K562 (cell line): ENCODE results near the gene RNF114. TPM values are rescaled to one million over a fixed set of nuclear protein-coding genes. Genes with fewer than 3 reads are reported as not detected.

Experiments used
- CTBP1 ChIP-seq: fragments of 450-650 bp; IDR thresholded peaks from 2 replicates; pipeline ENCODE4 v1.6.1; 2016; ENCODE audit warnings: borderline replicate concordance
- ESRRA ChIP-seq: fragments of 450-650 bp; IDR thresholded peaks from 2 replicates; pipeline ENCODE4 v1.6.1; 2014; ENCODE audit warnings: low read depth, mild to moderate bottlenecking, moderate library complexity, borderline replicate concordance
- KDM5B ChIP-seq: fragments of 200-600 bp; sonication (generic); IDR thresholded peaks from 2 replicates; pipeline ENCODE4 v1.6.1; 2012; ENCODE audit warnings: low read depth, mild to moderate bottlenecking, moderate library complexity, low read length, control low read depth, inconsistent platforms; ENCODE audit not compliant: insufficient replicate concordance
- MTA1 ChIP-seq: fragments of 450-650 bp; IDR thresholded peaks from 2 replicates; pipeline ENCODE4 v1.6.1; 2017; ENCODE audit warnings: borderline replicate concordance
- NCOA1 ChIP-seq: fragments of 450-650 bp; IDR thresholded peaks from 2 replicates; pipeline ENCODE4 v1.6.1; 2016; ENCODE audit warnings: low read depth
- NR1H2 ChIP-seq: sonication (generic); formaldehyde crosslinking; IDR thresholded peaks from 2 replicates; pipeline ENCODE4 v1.4.0; 2020; ENCODE audit warnings: mild to moderate bottlenecking, missing genetic modification reagents
- PBX2 ChIP-seq, 2 experiments: IDR thresholded peaks in 1 of 2; conservative IDR thresholded peaks in 1 of 2; 2 replicates each; pipeline ENCODE4 v1.6.1; 2016; ENCODE audit warnings: low read depth in 2 of 2, mild to moderate bottlenecking in 1 of 2, missing compliant biosample characterization in 1 of 2, missing genetic modification characterization in 1 of 2, moderate library complexity in 1 of 2
- PHF20 ChIP-seq: fragments of 450-650 bp; IDR thresholded peaks from 2 replicates; pipeline ENCODE4 v1.6.1; 2018; ENCODE audit not compliant: partially characterized antibody
- RB1 ChIP-seq: fragments of 450-650 bp; IDR thresholded peaks from 2 replicates; pipeline ENCODE4 v1.6.1; 2017; ENCODE audit warnings: low read depth, mild to moderate bottlenecking
- SAP30 ChIP-seq: fragments of 200-600 bp; sonication (generic); IDR thresholded peaks from 2 replicates; pipeline ENCODE4 v1.6.1; 2012; ENCODE audit warnings: borderline replicate concordance, low read depth, mild to moderate bottlenecking, moderate library complexity, low read length, control low read depth, inconsistent platforms; ENCODE audit not compliant: insufficient read depth, poor library complexity, severe bottlenecking
- SIX5 ChIP-seq, 2 experiments: IDR thresholded peaks; 2 replicates each; pipeline ENCODE4 v1.6.1; 2011; ENCODE audit warnings: low read length in 2 of 2, borderline replicate concordance in 1 of 2, low read depth in 1 of 2, mild to moderate bottlenecking in 1 of 2, moderate library complexity in 1 of 2; ENCODE audit not compliant: insufficient read depth in 1 of 2
- SOX6 ChIP-seq: fragments of 450-650 bp; IDR thresholded peaks from 2 replicates; pipeline ENCODE4 v1.6.1; 2014; ENCODE audit warnings: mild to moderate bottlenecking
- SPI1 ChIP-seq: IDR thresholded peaks from 2 replicates; pipeline ENCODE4 v1.6.1; 2011; ENCODE audit warnings: low read depth, low read length, control low read depth, borderline replicate concordance
- ZBTB5 ChIP-seq: fragments of 450-650 bp; IDR thresholded peaks from 2 replicates; pipeline ENCODE4 v1.6.1; 2017; ENCODE audit warnings: antibody characterized with exemption
- ZC3H4 ChIP-seq: sonication (generic); formaldehyde crosslinking; IDR thresholded peaks from 2 replicates; pipeline ENCODE4 v1.9.0; 2021; ENCODE audit warnings: missing genetic modification reagents, borderline replicate concordance
- ZFX ChIP-seq: sonication (generic); formaldehyde crosslinking; IDR thresholded peaks from 2 replicates; pipeline ENCODE4 v1.8.0; 2022; ENCODE audit warnings: mild to moderate bottlenecking, missing genetic modification reagents, moderate library complexity
- ZHX1 ChIP-seq: fragments of 150-350 bp; conservative IDR thresholded peaks from 2 replicates; pipeline ENCODE4 v1.6.1; 2014; ENCODE audit warnings: low read length
- ZNF263 ChIP-seq: sonication (generic); formaldehyde crosslinking; IDR thresholded peaks from 2 replicates; pipeline ENCODE4 v1.8.0; 2022; ENCODE audit warnings: mild to moderate bottlenecking, missing genetic modification reagents, borderline replicate concordance
- polyA plus RNA-seq, 8 experiments: library from polyadenylated mRNA; depleted of rRNA in 4 of 8; stranded (reverse) in 5 of 8; unstranded in 3 of 8; fragments of >200 nt; fragmentation: Nextera tagmentation in 2 of 8; fragmentation: Illumina TruSeq in 1 of 8; extraction: Ambion mirVana in 2 of 8; extraction: Trizol in 1 of 8; gene quantifications; 2 replicates each; pipeline versions ENCODE4 v1.2.1 to v1.2.3, GENCODE V29; 2011 to 2014; ENCODE audit warnings: inconsistent platforms in 1 of 8, missing spikeins in 1 of 8
- total RNA-seq, 7 experiments: library from RNA; depleted of rRNA in 6 of 7; stranded (reverse); fragments of >200 nt in 6 of 7; fragmentation: Illumina TruSeq in 2 of 7; extraction: Trizol in 2 of 7; gene quantifications; 2 replicates each; pipeline versions ENCODE4 v1.2.1 to v1.2.3, GENCODE V29; 2011 to 2021; ENCODE audit warnings: low replicate concordance in 1 of 7

The RNF114 gene
- total and polyA plus RNA-seq, 9 of the 15 experiments (the other 6 are each of a cell fraction or from before 2014, with no cell fraction given), result 38.6 to 111 (median 62.6) TPM

- no peak for TF ChIP-seq ZBTB5
- peak; percentile 88 for TF ChIP-seq PHF20
- TF ChIP-seq ZC3H4 (CRISPR knock-in tag), result peak; percentile 75; the same call in 1 of the 2 replicates
- TF ChIP-seq SIX5 (IDR thresholded peaks at IDR 0.05; ENCODE audit: borderline replicate concordance in 1 of 2, insufficient read depth in 1 of 2, low read depth in 1 of 2, low read length in 2 of 2), result 0 out of 4 replicates have a peak, but pooled peaks of 1 of the 2 experiments have one; percentile 10
- TF ChIP-seq ESRRA, result peak; percentile 68; the same call in 1 of the 2 replicates
- TF ChIP-seq NCOA1, result 0 out of 2 replicates have a peak, but pooled peaks have one; percentile 13
- peak; percentile 50 for TF ChIP-seq ZNF263 (CRISPR knock-in tag)
- TF ChIP-seq MTA1, result 0 out of 2 replicates have a peak, but pooled peaks have one; percentile 37
- TF ChIP-seq RB1, result peak; percentile 76
- no peak for TF ChIP-seq SPI1
- peak; percentile 61; the same call in 1 of the 2 replicates for TF ChIP-seq CTBP1
- peak; percentile 73; the same call in 1 of the 2 replicates for TF ChIP-seq ZHX1
- TF ChIP-seq SOX6, result 0 out of 2 replicates have a peak, but pooled peaks have one; percentile 34
- TF ChIP-seq NR1H2 (CRISPR knock-in tag), result 0 out of 2 replicates have a peak, but pooled peaks have one; percentile 72
- TF ChIP-seq SAP30, result peak; percentile 82
- peak; percentile 34 for TF ChIP-seq KDM5B
- no peak for TF ChIP-seq PBX2 (CRISPR knock-in tag; IDR thresholded peaks at IDR 0.05; ENCODE audit: low read depth)
- TF ChIP-seq PBX2 (tag; conservative IDR thresholded peaks at IDR 0.05; ENCODE audit: low read depth), result peak; percentile 54
- peak; percentile 82 for TF ChIP-seq ZFX (CRISPR knock-in tag)
These were observed 20.6 kb upstream of the RNF114 start, which contains the start of gene SPATA2 (continued) for GRCh38 chr20:49915380-49916145.
